Type B pancreatic cell (in vitro differentiated cells): Measurements from ENCODE around the gene LIPH. TPM values are rescaled to one million over a fixed set of nuclear protein-coding genes. Genes with fewer than 3 reads are reported as not detected.

Experiments
- DNase-seq: peaks from one replicate; pipeline ENCODE4 v3.0.0; 2021; ENCODE audit warnings: mixed read lengths; ENCODE audit not compliant: unreplicated experiment; ENCODE audit errors: extremely low spot score
- H3K27ac Mint-ChIP-seq: 2 replicates; pipeline ENCODE4 v1.8.0; 2021; ENCODE audit warnings: mild to moderate bottlenecking, mixed read lengths
- H3K27me3 Mint-ChIP-seq: 2 replicates; pipeline ENCODE4 v1.8.0; 2021; ENCODE audit warnings: mixed read lengths
- H3K36me3 Mint-ChIP-seq: 2 replicates; pipeline ENCODE4 v1.8.0; 2021; ENCODE audit warnings: mixed read lengths
- H3K4me1 Mint-ChIP-seq: one replicate; pipeline ENCODE4 v1.8.0; 2021; ENCODE audit warnings: mixed read lengths; ENCODE audit not compliant: unreplicated experiment
- H3K4me3 Mint-ChIP-seq: 2 replicates; pipeline ENCODE4 v1.8.0; 2021; ENCODE audit warnings: mild to moderate bottlenecking, mixed read lengths
- H3K9me3 Mint-ChIP-seq: 2 replicates; pipeline ENCODE4 v1.8.0; 2021; ENCODE audit warnings: mixed read lengths
- total RNA-seq: library from RNA; stranded (reverse); gene quantifications from 2 replicates; pipeline ENCODE4 v1.2.1, GENCODE V29; 2021; ENCODE audit warnings: low replicate concordance
- TF ChIP-seq, protein P1 (sequence below): fragments of 200-600 bp; sonication (generic); conservative IDR thresholded peaks from 2 replicates; pipeline ENCODE4 v1.5.0; 2021; ENCODE audit warnings: antibody characterized with exemption, mild to moderate bottlenecking

LIPH gene
- total RNA-seq, 1 donor from 2014 or later = 5.3 TPM

DNA sequence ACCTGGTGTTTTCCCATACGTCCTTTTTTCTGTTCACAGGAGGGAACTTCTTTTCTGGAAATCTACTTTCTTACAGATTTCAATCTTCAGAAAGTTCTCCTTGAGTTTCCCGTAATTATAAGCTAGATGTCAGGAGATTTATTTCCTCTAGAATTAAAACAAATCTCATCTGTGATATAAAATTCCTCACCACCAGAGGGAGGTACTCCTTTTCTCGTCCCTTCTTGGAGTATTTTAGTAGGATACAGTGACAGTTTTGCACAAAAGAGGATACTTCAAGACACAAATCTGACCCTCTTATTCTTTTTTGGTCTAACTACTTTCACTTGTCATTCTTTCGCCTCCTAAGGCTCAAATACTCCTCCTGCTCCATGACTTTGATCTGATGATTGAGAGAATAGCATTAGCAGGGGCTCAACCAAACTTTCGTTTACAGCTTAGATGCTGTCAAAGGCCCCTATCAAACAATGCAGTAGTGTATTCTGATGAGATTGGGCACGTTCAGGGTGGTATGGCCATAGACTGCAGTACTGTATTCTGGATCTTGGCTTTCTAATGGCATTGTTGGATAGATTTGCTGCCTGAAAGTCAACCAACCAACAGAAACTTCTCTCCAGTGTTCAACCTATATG is 91.6 kb downstream of the LIPH start:
- Mint-ChIP-seq H3K27ac (no peak overlapping the region), H3K4me1 (no peaks in the 10 kb centered on the region), H3K4me3 (no peak overlapping the region), H3K9me3 (no peaks in the 10 kb centered on the region), H3K36me3 (peaks cover 3% of the 10 kb centered on the region), H3K27me3 (no peaks in the 10 kb centered on the region)
- TF ChIP-seq, protein P1, sequence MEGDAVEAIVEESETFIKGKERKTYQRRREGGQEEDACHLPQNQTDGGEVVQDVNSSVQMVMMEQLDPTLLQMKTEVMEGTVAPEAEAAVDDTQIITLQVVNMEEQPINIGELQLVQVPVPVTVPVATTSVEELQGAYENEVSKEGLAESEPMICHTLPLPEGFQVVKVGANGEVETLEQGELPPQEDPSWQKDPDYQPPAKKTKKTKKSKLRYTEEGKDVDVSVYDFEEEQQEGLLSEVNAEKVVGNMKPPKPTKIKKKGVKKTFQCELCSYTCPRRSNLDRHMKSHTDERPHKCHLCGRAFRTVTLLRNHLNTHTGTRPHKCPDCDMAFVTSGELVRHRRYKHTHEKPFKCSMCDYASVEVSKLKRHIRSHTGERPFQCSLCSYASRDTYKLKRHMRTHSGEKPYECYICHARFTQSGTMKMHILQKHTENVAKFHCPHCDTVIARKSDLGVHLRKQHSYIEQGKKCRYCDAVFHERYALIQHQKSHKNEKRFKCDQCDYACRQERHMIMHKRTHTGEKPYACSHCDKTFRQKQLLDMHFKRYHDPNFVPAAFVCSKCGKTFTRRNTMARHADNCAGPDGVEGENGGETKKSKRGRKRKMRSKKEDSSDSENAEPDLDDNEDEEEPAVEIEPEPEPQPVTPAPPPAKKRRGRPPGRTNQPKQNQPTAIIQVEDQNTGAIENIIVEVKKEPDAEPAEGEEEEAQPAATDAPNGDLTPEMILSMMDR = peak; percentile 64
- no peak for DNase-seq

DNA sequence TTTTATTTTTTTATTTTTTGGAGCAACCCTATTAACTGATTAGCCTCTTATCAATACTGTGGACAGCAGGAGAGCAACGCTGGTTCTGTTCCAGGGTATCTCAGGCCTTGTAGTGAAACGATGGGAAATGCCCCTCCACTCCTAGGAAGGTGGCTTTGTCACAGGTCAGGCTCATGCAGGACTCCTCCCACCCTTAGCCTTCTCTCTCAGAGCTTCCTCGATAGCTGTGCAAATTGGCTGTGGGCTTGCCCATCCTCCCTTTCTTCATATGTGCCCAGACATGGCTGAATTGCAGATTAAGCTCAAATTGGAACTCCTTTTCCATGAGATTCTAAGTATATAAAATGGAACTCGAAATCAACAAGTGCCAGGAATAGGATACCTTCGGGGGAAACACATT is 92.1 kb downstream of the LIPH start:
- no peak for DNase-seq
- no peak overlapping the region for H3K27ac Mint-ChIP-seq
- no peaks in the 10 kb centered on the region for H3K27me3 Mint-ChIP-seq
- TF ChIP-seq, protein P1 = no peak
- no peaks in the 10 kb centered on the region for H3K9me3 Mint-ChIP-seq
- H3K4me1 Mint-ChIP-seq = no peaks in the 10 kb centered on the region
- no peak overlapping the region for H3K4me3 Mint-ChIP-seq
- H3K36me3 Mint-ChIP-seq = peaks cover 3% of the 10 kb centered on the region

- no peaks in the 10 kb centered on the region for H3K4me1 Mint-ChIP-seq
- no peaks in the 10 kb centered on the region for H3K27me3 Mint-ChIP-seq
- no peak overlapping the region for H3K4me3 Mint-ChIP-seq
- TF ChIP-seq, protein P1 = no peak
- peaks cover 8% of the 10 kb centered on the region for H3K36me3 Mint-ChIP-seq
- H3K27ac Mint-ChIP-seq = no peak overlapping the region
- DNase-seq = no peak
- H3K9me3 Mint-ChIP-seq = no peaks in the 10 kb centered on the region
Observed at GRCh38 chr3:185457376-185457775, 95.0 kb downstream of the LIPH start.

Other genes with a start within 250 kb of the LIPH start
- gene MAP3K13, start 189.5 kb downstream of the LIPH start, total RNA-seq = 29.1 and 40.4 TPM in 2 replicates
- 27.4 and 43.2 TPM in 2 replicates for gene TMEM41A, start 53.6 kb downstream of the LIPH start, total RNA-seq
- 46.4 and 47.5 TPM in 2 replicates for gene SENP2, start 33.7 kb upstream of the LIPH start, total RNA-seq